C4-2B (cell line): ENCODE results near the gene CACNA2D1.

Experiments used
- CTCF ChIP-seq: fragments of 450-650 bp; conservative IDR thresholded peaks from 2 replicates; pipeline ENCODE4 v1.5.1; 2017; ENCODE audit warnings: mild to moderate bottlenecking
- ZFX ChIP-seq: fragments of 450-650 bp; IDR thresholded peaks from 2 replicates; pipeline ENCODE4 v1.6.1; 2017

- no peak for TF ChIP-seq CTCF
- TF ChIP-seq ZFX, result no peak
Measured at GRCh38 chr7:82404652-82405051, 38.9 kb downstream of the CACNA2D1 start.
